CD4-positive, alpha-beta T cell treated with Interleukin-2 at 100 ng/mL for 4 hours (primary cell): ENCODE data around the gene TBC1D10A.
A peak's percentile ranks its signal among the peaks of the same experiment; 100 is the strongest.

Source experiments
- DNase-seq: peaks from one replicate; pipeline ENCODE4 v3.0.0-alpha.2; 2020; ENCODE audit warnings: low spot score

TBC1D10A gene

GRCh38 chr22:30285846-30286200, 40.9 kb downstream of the TBC1D10A start:
- DNase-seq = no peak

- DNase-seq = no peak
Measured at GRCh38 chr22:30285176-30285845, 41.4 kb downstream of the TBC1D10A start.

GRCh38 chr22:30284666-30285065, 42.1 kb downstream of the TBC1D10A start:
- no peak for DNase-seq

DNA sequence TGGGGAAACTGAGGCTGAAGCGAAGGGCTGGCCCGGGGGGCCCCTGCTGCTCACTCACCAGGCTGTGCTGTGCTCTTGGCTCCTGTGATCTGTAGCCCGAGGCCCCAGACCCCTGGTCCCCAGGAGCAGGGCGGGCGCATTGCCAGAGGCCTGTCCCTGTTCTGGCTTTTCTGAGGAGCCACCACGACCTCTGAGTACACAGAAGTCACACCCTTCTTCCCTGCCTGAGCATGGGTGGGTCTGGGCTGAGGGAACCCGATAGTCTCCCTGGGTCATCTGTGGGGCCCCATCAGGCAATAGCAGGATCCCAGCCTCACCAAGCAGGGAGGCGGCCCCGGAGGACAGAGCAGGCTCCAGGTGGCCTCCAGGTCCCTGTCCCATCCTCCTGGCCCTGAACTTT, 42.6 kb downstream of the TBC1D10A start:
- no peak for DNase-seq

DNA sequence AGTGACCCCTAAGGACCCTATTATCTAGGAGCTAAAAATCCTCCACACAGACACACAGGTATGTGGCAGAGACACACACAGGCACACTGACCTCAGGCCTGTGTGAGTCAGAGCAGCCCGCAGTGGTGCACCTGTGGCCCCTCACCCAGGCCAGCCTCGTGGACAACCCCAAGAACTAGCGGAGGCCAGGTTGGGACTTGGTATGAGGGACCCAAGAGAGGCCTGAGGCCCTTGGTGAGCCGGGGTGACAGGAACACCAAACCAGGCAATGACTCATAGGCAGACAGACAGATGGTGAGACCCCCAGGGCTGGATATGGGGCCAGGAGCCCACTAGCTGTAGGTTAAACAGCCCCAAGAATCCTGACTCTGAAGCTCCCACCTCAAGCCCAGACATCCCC, 43.4 kb downstream of the TBC1D10A start:
- no peak for DNase-seq

GRCh38 chr22:30282616-30283046, 44.1 kb downstream of the TBC1D10A start:
- DNase-seq = no peak

DNA sequence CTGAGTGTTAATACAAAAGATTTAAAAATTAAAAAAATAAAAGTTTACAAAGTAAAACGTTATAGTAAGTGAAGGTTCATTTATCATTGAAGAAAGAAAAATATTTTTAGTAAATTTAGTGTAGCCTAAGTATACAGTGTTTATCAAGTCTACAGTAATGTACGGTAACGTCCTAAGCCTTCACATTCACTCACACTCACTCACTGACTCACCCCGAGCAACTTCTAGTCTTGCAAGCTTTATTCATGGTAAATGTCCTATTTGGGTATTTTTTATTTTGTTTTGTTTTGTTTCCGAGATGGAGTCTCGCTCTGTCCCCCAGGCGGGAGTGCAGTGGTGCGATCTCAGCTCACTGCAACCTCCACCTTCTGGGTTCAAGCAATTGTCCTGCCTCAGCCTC, 46.2 kb downstream of the TBC1D10A start:
- no peak for DNase-seq

DNA sequence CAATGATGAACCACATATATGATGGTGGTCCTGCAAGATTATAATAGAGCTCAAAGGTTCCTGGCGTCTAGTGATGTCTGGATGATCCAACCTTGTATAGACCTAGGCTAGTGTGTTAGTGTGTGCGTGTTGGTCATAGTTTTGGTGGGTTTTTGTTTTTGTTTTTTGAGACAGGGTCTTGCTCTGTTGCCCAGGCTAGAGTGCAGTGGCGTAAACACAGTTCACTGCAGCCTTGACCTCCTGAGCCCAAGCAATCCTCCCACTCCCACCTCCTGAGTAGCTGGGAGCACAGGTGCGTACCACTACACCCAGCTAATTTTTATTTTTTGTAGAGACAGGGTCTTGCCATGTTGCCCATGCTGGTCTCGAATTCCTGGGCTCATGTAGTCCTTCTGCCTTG, 46.8 kb downstream of the TBC1D10A start:
- DNase-seq = no peak

GRCh38 chr22:30279046-30279788, 47.5 kb downstream of the TBC1D10A start:
- no peak for DNase-seq

DNA sequence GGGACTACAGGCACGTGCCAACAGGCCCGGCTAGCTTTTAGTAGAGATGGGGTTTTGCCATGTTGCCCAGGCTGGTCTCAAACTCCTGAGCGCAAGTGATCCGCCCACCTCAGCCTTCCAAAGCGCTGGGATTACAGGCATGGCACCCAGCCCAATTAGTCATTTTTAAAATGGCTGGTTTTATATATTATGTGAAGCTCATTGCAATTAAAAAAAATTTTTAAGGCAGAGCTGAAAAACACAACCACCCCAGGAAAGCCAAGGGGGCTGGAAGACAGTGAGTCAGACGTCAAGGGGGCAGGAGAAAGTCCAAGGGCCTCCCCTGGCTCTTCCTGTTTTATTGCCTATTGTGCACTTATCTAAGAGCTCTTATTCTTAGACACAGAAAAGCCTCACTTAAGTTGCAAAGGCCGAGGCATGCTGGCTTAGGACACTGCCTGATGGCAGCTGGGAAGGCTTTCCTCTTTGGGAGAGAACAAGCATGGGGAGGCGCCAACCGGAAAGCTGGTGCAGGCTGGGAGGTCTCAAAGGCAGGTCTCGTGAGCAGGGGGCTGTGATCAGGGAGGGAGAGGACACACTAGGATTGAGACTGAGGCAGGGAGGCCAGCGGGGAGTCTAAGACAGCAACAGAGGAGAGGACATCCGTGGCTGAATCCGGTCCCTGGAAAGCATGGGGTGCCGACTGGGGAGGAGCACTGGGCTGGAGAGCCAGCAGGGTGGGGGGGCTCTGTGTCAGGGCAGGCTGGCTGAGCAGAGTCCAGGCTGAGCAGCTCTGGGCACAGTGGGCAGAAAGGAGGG, 49.0 kb downstream of the TBC1D10A start:
- no peak for DNase-seq

GRCh38 chr22:30276039-30276438, 50.7 kb downstream of the TBC1D10A start:
- no peak for DNase-seq

GRCh38 chr22:30275625-30276024, 51.1 kb downstream of the TBC1D10A start:
- DNase-seq = peak; percentile 53

GRCh38 chr22:30274437-30274812, 52.3 kb downstream of the TBC1D10A start:
- no peak for DNase-seq

- DNase-seq = no peak
Measured at GRCh38 chr22:30273711-30274436, 52.9 kb downstream of the TBC1D10A start.

DNA sequence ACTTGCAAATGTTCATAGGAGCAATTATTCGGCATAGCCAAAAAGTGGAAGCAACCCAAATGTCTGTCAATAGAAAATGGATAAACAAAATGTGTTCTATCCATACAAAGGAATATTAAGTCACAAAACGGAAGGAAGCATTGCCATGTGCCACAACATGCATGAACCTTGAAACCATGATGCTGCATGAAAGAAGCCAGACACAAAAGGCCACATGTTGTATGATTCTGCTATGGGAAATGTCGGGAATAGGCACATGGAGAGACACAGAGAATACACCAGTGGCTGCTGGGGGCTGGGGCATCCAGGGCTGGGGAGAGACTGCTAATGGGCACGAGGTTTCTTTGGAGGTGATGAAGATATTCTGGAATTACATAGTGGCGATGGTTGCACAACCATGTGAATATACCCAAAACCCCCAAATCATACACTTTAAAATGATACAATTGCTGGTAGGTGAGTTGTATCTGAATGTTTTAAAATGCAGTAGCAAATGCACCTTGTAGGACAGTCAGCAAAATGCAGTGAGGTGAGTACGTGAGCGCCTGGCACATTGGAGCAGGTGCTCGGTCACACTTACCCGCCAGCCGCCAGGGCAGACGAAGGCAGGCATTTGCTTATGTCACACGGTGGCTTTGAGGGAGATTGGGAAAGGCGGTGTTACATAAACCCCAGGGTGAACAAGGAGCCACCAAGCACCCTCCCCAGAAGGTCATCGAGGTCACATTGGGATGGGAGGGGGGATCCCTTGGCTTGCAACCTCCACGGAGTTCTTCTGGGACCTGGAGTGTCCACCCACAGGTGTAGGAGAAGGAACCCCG, 53.8 kb downstream of the TBC1D10A start:
- no peak for DNase-seq

GRCh38 chr22:30270832-30271231, 55.9 kb downstream of the TBC1D10A start:
- peak; percentile 12 for DNase-seq

GRCh38 chr22:30268331-30268730, 58.4 kb downstream of the TBC1D10A start:
- DNase-seq = no peak

DNA sequence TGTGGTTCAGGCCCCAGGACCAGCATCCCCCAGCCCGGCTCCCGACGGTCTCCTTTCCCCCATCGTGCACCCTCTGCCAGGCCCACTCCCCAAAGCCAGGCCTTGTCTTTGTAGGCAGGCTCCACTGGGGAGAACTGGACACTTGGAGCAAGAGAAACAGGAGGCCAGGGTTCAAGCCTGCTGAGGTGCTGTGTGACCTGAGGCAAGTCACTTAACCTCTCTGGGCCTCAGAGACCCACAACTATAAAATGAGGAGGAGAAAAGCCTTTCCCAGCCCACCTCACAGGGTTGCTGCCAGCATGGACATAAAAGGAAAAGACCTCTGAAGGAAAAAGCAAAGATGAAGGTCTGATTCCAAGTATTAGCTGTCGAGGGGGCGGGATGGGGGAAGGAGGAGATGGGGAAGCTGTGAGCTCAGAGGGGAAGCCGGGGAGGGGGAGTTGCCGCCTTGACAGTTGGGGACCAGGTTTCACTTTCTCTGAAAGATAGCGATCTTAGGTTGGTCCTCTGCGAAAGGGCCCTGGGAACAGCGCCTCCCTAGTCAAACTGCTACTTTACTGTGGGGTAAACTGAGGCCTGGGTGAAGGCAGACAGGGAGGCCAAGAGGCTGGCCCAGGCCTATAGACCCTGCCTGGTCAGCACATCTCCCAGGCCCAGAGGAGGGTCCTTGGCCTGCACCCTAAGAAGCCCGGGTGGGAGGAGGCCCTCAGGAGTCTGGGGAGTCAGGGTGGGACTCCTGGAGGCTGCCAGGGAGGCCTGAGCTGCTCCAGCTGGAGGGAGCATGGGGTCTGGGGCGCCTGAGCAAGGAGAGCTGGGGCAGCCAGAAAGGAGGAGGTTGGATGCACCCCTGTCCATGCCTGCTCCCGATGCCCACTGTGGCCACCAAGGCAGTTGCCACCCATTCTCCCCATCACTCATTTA, 59.1 kb downstream of the TBC1D10A start:
- peak; percentile 65 for DNase-seq

DNA sequence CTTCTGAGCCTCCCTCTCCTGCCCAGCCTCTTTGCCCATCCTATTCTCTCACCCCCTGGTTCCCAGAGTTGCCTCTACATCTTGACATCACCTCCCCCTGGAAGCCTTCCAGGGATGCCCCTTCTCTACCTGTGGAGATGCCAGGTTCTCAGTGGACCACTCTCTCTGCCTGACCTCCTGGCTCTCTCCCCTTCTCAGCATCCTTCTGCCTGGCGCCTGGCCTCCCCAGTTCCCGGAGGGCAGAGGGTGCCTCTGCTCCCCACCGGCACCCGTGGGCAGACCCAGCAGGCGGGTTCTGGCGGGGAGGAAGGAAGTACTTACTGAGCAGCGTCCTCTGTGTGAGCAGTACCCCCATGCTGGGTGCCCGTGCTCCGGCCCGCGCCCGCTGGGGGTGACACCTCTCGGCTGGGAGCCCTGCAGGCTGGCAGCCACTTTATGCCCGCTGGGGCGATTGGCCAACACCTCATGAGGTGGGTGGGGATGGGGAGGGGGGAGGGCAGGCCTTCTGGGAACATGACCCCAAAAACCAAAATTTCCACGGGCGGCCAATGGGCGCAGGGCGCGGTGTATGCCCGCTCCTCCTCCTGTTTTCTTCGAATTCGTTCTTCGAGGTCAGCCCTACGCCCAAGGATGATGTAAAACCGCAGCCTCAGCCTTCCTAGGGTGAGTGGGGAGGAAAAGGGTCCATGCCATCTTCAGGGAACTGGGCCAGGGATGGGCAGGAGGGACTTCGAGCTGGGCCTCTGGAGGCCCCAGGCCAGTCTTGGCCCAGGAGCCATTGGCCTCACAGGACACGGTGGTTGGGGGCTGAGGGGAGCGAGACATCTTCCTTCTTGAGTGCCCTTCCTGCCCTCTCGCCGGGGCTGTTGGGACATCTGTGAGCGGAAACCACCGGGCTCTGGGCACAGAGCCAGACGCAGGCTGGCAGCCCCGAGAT, 60.0 kb downstream of the TBC1D10A start, which contains the start of gene OSM:
Gene OSM (minus strand): TSS at position 407 of the 937 bp plus-strand sequence. CDS start 52 bp downstream, at position 355.
- DNase-seq = peak; percentile 84
